Transverse colon (tissue), 4 donors: Measurements from ENCODE around the gene GABPB2.
A peak's percentile ranks its signal among the peaks of the same experiment; 100 is the strongest.

Source experiments
- POLR2A ChIP-seq: fragments of 450-650 bp; IDR thresholded peaks from one replicate; pipeline ENCODE4 v1.6.1; 2016; ENCODE audit warnings: antibody characterized with exemption, mild to moderate bottlenecking, moderate library complexity
- POLR2AphosphoS5 ChIP-seq, 3 donors: sonication (generic); formaldehyde crosslinking; IDR thresholded peaks; one replicate each; pipeline ENCODE4 v1.6.1; 2016; ENCODE audit warnings: antibody characterized with exemption in 3 of 3
- TF ChIP-seq, protein P1 (sequence below), 5 experiments: fragments of 200-600 bp in 3 of 5; fragments of 450-650 bp in 2 of 5; sonication (generic) in 3 of 5; IDR thresholded peaks; 1 replicate in 2 of 5; 2 replicates in 3 of 5; pipeline ENCODE4 v1.5.1; 2016 to 2017; ENCODE audit warnings: antibody characterized with exemption in 5 of 5, inconsistent platforms in 3 of 5, mild to moderate bottlenecking in 2 of 5, moderate library complexity in 1 of 5

DNA sequence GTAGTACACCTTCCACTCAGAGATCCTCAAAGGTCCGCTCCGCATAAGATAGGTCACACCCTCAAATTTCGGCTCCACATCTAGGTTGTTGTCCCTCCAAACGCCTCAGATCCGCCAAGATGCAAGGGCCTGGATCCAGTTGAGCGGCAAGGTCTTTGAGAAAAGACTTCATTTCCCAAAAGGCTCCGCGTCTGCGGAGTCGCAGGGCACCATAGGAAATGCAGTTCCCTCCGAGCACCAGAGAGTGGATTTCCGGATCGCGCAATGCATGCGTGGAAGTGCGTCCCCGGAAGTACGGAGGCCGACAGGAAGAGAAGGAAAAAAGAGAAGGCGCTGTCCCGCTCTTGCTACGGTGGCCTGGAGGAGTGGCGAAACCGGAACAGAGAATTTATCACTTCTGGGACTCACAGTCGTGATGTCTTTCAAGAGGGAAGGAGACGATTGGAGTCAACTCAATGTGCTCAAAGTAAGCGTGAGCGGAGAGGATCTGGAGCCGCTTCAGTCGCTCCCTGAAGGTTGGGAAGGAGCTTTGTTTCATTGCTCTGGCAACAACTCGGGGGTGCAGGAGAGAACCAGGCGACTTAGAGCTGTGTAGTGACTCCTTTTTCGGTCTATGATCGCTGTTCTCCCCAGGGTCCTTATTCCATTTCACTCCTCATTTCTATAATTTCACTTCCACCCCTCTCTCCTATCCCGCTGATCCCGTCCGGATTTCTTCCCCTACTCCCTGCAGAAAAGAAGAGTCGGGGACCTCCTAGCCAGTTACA is 95.4 kb downstream of the GABPB2 start, which contains the start of the genes LYSMD1 and SCNM1:
- TF ChIP-seq POLR2A (peak; percentile 62), POLR2AphosphoS5 (IDR thresholded peaks at IDR 0.05) (peak; percentile 89 to 94 (median 94))
- TF ChIP-seq, protein P1, sequence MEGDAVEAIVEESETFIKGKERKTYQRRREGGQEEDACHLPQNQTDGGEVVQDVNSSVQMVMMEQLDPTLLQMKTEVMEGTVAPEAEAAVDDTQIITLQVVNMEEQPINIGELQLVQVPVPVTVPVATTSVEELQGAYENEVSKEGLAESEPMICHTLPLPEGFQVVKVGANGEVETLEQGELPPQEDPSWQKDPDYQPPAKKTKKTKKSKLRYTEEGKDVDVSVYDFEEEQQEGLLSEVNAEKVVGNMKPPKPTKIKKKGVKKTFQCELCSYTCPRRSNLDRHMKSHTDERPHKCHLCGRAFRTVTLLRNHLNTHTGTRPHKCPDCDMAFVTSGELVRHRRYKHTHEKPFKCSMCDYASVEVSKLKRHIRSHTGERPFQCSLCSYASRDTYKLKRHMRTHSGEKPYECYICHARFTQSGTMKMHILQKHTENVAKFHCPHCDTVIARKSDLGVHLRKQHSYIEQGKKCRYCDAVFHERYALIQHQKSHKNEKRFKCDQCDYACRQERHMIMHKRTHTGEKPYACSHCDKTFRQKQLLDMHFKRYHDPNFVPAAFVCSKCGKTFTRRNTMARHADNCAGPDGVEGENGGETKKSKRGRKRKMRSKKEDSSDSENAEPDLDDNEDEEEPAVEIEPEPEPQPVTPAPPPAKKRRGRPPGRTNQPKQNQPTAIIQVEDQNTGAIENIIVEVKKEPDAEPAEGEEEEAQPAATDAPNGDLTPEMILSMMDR (IDR thresholded peaks at IDR 0.05), result peak in 3 of 5 experiments; percentile 14 to 58 (median 49)
